DMS153 treated with DMSO at 0.1 percent for 48 hours (cell line): ENCODE measurements around the gene LIF.
"Not testable (repeated sequence)": the region's sequence is repeated elsewhere in the genome, so short reads cannot be mapped to it uniquely, and the experiment has no call there.

ENCODE experiments used
- DNase-seq: peaks from one replicate; lab custom pipeline; 2025; ENCODE audit not compliant: unreplicated experiment; lab: John Stamatoyannopoulos, UW

The LIF gene

DNA sequence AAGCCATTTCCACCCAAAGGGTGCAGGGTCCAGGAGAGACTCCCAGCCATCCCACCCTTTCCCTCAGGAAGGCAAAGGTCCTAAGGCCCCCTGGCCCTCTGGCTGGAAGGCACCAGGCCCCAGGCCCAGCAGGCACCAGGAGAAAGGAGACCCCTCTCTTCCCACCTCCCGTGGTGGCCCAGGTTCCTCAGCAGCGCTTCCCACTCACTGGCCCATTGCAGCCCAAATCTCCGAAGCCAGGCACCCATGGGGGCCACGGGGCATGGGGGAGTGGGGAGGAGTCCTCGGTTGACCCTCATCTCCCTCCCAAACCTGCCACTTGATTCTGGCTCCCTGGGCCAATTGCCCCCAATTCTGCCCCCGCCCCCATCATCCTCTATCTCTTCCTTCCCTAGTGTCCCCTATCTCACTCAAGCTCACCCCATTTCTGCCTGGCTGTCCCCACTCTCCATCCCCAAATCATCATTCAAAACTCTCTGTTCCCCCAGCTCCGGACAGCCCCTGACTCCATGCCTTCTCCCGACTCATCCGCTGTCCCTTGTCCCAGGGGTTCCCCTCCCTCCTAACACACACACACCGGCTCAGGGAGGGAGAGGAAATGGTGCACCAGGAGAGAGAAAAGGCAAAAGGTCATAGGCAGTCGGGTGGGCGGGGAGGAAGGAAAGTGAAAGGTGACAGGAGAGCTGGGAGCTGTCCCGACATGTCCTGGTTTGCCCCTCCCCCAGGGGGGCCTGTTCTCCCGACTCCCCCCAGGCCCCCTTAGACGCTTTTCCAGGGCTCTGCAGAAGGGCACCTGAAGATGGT, 1.2 kb downstream of the LIF start:
- DNase-seq = no peak

DNA sequence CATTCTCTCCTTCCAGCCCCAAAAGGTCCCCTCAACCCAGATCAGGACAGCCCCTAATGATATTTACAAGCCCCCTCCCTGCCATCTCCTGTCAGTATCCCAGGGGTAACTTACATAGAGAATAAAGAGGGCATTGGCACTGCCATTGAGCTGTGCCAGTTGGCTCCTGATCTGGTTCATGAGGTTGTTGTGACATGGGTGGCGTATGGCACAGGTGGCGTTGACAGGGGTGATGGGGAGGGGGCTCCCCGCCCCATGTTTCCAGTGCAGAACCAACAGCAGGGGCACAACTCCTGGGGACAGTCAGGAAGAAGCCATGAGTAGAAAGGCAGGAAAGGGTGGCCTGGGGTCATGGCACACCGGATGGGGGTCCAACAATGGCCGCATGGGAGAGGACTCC, 1.9 kb downstream of the LIF start:
- DNase-seq = no peak

DNA sequence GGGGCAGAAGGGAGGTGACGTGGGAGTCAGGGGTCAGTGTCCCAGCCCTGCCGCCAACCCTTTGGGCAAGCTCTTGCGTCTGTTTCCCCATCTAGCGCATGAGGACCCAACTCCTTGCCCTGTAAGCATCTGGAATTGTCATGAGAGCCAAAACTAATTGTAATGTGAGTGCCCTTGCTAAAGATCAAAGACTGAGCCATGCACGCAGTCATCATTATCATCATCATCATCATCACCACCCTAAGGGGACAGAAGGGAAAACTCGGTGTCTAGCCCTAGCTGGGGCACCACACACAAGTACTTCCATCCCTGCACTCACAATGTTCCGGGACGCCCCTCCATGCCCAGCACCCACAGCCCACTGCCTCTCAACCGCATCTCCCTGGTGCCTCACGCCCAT, 2.5 kb downstream of the LIF start:
- DNase-seq = no peak

DNA sequence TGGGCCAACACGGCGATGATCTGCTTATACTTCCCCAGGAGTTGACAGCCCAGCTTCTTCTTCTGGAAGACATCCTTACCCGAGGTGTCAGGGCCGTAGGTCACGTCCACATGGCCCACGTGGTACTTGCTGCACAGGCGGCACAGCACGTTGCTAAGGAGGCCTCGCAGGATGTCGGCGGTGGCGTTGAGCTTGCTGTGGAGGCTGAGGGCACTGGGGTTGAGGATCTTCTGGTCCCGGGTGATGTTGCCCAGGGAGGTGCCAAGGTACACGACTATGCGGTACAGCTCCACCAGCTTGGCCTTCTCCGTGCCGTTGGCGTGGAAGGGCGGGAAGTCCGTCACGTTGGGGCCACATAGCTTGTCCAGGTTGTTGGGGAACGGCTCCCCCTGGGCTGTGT, 2.9 kb downstream of the LIF start:
- no peak for DNase-seq

DNA sequence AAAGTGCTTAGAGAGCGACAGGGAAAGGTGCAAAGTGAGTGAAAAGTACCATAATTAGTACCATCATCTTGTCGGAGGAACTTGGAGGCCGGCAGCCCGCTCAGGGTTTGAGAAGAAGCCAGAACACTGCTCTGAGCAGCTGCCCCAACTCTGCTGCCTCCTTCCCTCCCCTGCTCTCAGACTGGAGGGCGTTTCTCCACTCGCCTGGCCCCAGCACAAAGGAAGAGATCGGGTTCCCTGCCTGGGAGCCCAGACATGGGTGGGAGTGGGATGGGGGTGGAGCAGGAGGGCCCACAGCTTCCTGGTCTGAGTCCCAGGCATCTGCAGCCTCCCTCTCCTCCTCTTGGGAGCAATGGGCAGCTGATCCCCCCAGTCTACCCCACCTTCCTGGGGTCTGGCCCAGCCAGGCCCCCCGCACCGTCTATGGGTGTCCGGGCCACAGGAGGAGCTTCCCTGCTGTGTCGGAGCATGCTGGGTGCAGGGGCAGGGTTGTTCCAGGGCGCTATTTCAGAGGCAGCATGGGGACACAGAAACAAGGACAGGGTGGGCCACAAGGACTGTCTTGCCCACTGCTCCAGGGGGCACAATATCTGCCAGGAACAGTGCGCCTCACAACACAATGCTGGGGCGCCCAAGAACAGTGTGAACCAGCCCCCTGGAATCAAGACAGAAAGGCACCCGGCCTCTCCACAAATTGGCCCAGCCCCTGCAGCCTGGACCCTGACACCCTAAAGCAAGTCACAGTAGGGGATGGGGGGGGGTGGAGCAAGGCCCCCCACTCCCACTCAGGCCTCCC, 4.8 kb downstream of the LIF start:
- no peak for DNase-seq

DNA sequence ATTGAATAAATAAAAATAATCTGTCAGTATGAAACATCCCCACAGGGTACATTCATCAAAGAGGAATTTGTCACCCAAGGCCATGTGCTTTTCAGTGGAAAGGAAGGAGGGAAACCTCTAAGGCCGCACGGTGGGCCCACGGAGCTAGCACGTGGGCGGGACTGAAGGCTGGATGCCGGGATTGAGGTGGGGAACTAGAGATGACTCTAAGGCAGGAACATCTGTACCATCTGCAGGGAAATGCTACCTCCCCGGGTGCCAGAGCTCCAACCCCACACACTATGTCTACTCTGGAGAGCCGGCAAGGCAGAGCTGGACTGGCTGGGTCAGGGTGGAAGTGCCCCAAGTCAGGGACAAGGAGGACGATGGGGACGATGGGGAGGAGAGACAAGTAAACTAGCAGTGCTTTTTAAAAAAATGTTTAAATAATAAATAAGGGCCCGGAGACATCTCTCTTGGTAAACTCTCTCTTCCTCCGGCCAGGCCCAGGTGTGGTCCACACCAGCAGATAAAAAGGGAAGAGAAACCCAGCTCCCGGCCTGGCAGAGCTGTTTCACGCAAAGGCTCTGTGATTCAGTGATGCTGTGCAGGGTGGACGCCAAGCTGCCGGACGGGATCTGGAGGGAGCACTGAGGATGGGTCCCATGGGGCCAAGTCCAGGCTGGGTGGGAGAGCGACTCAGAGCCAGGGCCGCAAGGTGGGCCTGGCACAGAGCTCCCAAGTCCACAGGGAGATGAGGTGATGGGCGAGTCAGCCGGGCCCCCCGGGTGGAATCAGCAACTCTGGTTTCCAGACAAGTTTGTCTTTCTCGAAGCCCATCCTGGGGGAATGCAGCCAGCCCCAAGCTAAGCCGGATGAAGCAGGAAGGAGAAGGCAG, 5.8 kb downstream of the LIF start:
- no peak for DNase-seq

DNA sequence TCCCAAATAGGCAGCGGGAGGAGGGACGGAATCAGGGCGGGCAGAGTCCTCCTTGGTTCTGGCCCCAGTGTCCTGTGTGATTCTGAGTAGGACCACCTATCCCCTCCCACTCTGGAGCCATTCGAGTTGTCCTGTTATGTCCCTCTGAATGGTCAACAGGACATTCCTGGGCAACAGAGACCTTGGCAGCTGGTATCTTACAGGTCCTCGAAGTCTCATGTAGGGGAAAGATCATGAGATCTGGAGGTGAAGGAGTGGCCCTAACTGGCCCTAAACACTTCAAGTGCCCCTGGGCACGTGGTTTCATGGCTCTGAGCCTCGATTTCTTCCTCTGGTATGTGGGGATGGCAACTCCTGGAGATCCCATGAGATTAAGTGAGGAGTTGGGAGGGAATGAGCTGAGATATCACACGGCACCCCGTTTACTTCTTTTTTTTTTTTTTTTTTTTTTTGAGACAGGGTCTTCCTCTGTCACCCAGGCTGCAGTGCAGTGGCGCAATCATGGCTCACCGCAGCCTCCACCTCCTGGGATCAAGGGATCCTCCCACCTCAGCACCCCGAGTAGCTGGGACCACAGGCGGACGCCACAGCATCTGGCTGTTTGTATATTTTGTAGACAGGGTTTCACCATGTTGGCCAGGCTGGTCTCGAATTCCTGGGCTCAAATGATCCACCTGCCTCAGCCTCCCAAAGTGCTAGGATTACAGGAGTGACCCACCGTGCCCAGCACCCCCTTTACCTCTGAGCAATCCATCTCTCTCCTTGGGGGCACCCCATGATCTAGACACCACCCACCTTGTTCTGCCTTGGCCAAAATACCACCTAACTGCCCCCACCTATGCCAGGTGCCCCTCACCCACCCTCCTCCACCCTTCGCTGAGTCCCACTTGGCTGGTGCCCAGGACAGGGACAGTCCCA, 6.8 kb downstream of the LIF start:
- DNase-seq = no peak

DNA sequence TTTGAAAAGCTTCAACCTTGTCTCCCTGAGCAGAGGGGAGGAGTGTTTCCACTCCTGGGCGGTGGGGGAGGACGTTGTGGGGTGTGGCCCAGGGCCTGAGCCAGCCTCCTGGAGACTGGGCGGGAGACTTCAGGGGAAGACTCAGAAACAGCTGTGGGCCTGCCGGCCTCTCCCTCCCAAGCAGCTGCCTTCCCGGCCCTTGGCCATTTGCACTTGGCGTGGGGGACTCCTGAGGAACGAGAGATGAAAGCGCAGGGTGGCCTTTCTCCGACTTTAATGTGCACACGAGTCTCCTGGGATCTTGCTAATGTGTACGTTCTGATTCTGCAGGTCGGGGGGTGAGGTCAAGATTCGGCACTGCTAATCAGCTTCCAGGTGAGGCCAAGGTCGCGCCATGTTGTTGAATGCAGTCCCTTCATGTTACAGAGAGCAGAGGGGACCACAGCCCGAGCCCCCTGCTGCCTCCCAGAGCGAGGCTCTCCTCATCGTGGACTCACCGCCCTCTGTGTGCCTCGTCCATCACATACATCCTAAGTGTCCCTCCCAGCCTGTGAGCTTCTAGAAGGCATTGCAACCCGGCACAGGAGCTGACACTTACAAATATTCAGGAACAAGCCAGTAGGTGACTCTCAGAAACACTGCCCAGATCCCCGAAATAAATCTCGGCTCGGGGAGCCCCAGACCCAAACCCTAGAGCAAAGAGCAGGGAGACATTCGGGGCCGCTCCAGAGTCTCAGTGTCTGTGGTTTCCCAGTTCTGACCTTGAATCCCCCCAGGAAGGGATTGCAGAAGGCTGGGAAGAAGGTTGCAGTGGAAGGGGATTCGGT, 7.7 kb downstream of the LIF start:
- no peak for DNase-seq

DNA sequence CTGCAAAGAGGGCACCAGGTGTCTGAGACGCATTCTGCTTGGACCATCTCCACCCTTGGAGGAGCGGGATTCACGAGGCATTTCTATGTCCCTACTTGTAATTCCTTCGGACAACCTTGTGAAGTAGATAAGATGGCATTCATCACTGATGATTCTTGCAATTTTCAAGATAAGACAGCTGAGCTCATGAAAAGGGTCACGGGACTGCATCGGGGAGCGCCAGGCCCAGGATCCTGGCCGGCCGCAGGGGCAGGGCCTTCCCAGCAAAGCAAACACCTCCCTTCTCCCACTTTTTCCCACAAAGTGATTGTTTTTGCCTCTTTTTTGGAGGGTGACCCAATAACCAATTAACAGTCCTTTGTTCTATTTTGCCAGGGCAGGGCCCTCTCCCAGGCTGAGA, 8.4 kb downstream of the LIF start:
- DNase-seq = no peak

DNA sequence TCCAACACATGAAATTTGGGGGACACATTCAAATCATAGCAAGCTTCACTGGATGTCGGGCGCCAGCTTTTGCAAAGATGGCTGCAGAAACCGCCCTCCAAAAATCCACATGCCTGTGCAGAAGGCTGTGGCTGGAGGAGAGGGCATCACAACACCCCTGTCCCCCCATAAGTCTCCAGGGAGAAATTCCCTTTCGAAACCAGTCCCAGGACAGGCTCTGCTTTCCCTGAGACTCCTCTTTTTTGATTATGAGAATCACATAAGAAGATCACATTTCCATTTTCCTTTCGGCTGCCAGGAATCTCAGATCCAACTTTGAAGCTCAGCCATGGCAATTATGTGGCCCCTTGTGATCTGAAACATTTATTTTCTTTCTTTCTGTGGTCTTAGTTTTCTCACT, 9.7 kb downstream of the LIF start:
- DNase-seq = no peak

DNA sequence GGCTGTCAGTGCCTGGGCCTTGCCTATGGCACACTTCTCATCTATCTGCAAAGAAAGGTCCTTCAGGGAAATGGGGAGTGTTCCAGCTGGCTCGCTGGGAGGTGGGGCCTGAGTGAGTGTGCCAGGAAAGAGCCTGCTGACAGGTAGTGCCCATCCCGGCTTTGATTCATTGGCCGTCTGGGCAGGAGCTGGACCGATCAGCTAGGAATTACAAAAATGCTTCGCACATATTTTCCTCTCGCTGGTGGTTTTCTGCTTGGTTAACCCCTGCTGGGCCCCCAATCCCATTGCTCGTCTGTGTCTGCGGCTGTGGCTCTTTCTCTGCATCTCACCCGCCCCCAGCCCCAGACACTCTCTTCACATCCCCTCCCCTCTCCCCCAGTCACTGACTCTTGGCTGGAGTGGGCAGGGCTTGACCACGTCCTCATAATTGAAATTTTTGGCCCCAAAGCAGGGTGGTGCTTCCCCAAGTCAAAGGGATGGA, 10.8 kb downstream of the LIF start:
- DNase-seq = no peak

DNA sequence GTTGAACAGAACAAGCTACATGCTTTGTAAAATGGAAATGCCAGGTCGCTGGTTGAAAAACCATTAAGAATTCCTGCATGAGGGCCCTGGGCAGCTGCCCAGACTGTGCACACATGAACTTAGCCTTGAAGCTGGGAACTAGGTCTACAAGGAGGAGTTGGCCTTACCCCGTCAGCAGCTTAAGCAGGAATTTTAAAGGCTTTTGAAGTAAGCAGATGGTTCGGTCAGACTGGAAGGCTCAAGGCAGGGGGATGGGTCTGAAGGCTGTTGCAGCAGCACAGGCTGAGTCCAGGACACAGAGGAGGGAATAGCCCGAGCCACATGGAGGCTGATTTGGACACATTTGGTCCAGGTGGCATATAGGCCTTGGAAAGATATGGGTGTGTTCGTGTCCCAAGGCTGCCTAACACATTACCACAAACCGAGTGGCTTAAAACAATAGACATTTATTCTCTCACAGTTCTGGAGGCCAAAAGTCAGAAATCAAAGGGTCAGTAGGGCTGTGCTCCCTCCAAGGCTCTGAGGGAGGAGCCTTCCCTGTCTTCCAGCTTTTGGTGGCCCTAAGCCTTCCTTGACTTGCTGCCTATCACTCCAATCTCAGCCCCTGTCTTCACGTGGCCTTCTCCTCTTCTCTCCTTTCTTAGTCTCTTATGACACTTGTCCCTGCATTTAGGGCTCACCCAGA, 11.6 kb downstream of the LIF start:
- no peak for DNase-seq

DNA sequence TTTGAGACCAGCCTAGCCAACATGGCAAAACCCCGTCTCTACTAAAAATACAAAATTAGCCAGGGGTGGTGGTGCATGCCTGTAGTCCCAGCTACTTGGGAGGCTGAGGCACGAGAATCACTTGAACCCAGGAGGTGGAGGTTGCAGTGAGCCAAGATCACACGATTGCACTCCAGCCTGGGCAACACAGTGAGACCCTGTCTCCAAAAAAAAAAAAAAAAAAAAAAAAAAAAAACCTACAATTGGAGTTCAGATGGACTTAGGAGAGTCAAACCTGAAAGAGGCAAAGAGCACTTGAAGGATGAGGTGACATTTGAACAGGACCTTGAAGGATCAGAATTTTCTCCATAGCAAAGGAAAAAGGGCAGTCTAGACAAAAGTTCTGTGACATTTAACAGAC, 12.2 kb downstream of the LIF start:
- not testable (repeated sequence) for DNase-seq

DNA sequence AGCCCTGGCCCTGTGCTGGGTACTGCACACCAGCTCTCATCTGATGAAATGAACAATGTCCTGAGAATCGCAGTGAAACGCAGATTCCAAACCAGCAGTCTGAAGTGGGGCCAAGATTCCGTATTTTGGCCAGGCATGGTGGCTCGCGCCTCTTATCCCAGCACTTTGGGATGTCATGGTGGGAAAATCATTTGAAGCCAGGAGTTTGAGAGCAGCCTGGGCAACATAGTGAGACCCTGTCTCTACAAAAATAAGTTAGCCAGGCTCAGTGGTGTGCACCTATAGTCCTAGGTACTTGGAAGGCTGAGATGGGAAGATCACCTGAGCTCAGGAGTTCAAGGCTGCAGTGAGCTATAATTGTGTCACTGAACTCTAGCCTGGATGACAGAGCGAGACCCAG, 13.0 kb downstream of the LIF start:
- no peak for DNase-seq

DNA sequence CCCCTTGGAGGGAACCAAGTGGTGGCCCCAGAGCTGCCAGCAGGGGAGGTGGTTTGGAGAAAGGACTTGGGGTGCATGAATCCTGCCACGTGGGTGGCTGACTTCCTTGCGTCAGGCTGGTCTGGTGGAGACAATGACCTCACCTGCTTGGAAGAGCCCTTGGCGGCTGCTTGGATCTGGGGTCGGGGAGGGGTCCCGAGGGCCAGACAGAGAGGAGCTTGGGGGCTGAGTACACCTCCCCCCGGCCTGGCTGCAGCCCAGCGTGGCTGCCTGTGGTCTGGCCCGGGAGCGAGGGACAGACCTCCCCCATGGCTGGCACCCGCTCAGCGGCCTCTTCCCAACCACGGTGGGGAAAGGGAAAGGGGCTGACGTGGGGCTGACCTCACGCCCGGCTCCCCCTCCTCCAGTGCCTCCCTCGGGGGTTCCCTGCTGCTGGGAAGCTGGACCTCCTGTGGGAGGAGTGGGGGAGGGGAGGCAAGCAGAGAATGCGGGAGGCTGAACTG, 13.8 kb downstream of the LIF start:
- no peak for DNase-seq

DNA sequence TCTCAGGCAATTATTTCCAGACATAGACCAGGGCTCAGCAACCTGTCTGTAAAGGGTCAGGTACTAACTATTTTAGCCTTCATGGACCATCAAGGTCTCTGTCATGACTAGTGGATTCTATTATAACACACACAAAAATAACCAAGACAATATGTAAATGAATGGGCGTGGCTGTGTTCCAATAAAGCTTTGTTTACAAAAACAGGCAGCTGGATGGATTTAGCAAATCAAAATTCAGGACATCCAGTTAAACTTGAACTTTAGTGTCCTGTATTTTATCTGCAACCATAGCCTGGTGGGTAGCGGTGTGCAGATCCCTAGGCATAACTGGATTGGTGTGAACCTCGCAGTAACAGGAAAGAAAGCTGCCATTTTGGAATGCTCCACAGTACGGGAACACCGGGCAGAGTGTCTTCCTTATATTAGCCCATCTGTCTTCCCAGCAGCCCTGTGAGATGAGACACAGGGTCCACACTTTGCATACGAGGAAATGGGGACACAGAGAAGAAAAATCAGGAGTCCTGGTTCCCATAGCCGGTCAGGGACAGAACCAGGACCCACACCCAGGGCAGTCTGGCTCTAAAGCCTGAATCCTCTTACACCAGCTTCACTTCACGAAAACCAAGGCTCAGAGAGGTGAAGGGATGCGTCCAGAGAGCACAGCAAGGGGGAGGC, 15.6 kb downstream of the LIF start:
- DNase-seq = no peak

DNA sequence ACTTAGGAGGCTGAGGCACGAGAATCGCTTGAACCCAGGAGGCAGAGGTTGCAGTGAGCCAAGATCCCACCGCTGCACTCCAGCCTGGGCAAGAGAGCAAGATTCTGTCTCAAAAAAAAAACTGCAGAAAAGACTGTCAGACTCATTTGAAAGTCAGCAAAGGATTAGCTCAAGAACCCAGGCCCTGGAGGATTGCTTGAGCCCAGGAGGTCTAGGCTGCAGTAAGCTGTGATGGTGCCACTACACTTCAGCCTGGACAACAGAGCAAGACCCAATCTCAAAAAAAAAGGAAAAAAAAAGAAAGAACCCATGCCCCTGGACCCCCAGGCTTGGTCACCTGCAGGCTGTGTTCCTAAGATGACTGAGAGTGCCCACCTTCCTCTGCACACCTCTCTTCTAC, 16.2 kb downstream of the LIF start:
- DNase-seq = no peak
